ENCODE data around the gene ZCCHC9.

DNA sequence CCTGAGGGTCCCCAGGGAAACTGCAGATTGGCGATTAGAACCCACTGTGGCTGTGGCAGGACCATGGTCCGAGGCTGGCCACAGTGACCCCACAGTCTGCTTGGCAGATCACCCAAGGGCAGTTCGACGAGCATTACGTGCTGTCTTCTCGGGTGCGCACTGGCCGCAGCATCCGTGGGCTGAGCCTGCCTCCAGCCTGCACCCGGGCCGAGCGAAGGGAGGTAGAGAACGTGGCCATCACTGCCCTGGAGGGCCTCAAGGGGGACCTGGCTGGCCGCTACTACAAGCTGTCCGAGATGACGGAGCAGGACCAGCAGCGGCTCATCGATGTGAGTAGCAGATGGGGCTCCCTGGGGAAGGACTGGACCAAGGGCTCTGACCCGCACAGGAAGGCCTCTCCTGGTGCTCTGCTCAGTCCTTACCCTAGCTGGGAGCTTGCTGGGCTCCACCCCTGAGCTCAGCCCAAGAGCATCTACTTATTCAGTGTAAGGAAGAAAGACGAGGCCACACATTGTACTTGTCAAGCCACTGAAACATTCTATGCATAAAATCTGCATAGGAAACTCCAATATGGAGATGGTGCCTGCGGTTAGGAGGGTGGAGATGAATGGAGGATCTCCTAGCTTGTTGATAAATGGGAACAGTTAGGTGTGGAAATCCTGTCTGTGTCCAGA is 46.4 kb upstream of the ZCCHC9 start:
- TF ChIP-seq, protein P1, sequence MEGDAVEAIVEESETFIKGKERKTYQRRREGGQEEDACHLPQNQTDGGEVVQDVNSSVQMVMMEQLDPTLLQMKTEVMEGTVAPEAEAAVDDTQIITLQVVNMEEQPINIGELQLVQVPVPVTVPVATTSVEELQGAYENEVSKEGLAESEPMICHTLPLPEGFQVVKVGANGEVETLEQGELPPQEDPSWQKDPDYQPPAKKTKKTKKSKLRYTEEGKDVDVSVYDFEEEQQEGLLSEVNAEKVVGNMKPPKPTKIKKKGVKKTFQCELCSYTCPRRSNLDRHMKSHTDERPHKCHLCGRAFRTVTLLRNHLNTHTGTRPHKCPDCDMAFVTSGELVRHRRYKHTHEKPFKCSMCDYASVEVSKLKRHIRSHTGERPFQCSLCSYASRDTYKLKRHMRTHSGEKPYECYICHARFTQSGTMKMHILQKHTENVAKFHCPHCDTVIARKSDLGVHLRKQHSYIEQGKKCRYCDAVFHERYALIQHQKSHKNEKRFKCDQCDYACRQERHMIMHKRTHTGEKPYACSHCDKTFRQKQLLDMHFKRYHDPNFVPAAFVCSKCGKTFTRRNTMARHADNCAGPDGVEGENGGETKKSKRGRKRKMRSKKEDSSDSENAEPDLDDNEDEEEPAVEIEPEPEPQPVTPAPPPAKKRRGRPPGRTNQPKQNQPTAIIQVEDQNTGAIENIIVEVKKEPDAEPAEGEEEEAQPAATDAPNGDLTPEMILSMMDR (IDR thresholded peaks at IDR 0.05): no peak
- TF ChIP-seq POLR2A (IDR thresholded peaks at IDR 0.05): no peak

Data from ovary (tissue), 3 donors.